HCT116 (cell line): ENCODE measurements around the gene PSMB9. TPM values are rescaled to one million over a fixed set of nuclear protein-coding genes. Genes with fewer than 3 reads are reported as not detected.
"Not testable (repeated sequence)": the region's sequence is repeated elsewhere in the genome, so short reads cannot be mapped to it uniquely, and the experiment has no call there.

ENCODE experiments used
- ATAC-seq: fragments of 200-7000 bp; cut with Tn5 transposase; 2 replicates; pipeline ENCODE4 v1.9.1; 2020; ENCODE audit warnings: mild to moderate bottlenecking, moderate library complexity
- BruUV-seq: library from RNA; stranded (reverse); fragments of 400-500 nt; replicated peaks from 2 replicates; lab custom pipeline; 2021; lab: Mats Ljungman, UMichigan
- CTCF ChIA-PET: fragments of 300-600 bp; sonication (Branson Sonifier 250); formaldehyde crosslinking; loops from one replicate; lab custom pipeline; 2021; ENCODE audit warnings: antibody characterized with exemption; lab: Charles Lee
- POLR2A ChIA-PET: fragments of 300-600, 350-600 bp; sonication (Branson Sonifier 250); formaldehyde crosslinking; loops from one replicate; lab custom pipeline; 2021; ENCODE audit warnings: antibody characterized with exemption; lab: Charles Lee
- RAD21 ChIA-PET, 2 experiments: fragments of 300-600 bp; sonication (Branson Sonifier 250); formaldehyde crosslinking; loops; one replicate each; lab custom pipeline; 2023; ENCODE audit warnings: low total read pairs in 2 of 2; ENCODE audit not compliant: uncharacterized antibody in 2 of 2, unreplicated experiment in 2 of 2, low non-redundant PET in 1 of 2; lab: Charles Lee
- DNase-seq: peaks from one replicate; pipeline ENCODE4 v3.0.0-alpha.2; 2010; ENCODE audit warnings: low read depth, low spot score
- H2AFZ ChIP-seq: fragments of 200-600 bp; shearing (Covaris generic), sonication (generic); 2 replicates; pipeline ENCODE4 v1.6.1; 2017; ENCODE audit warnings: low read depth, mixed run types, mixed read lengths, antibody characterized with exemption, low read length; ENCODE audit not compliant: poor library complexity, severe bottlenecking
- H3K27ac ChIP-seq: 2 replicates; pipeline ENCODE4 v1.5.1; 2012; ENCODE audit warnings: low read depth, low read length
- H3K27me3 ChIP-seq: fragments of 200-600 bp; sonication (generic); 2 replicates; pipeline ENCODE4 v1.6.1; 2016; ENCODE audit warnings: mixed run types, low read length, mixed read lengths; ENCODE audit not compliant: insufficient read depth
- H3K36me3 ChIP-seq, 2 experiments: fragments of 200-500 bp in 1 of 2; fragments of 200-600 bp in 1 of 2; sonication (Bioruptor generic) in 1 of 2; sonication (generic) in 1 of 2; 2 replicates each; pipeline versions ENCODE4 v1.5.1 to v1.6.1; 2014 to 2016; ENCODE audit warnings: low read length in 2 of 2, inconsistent platforms in 1 of 2, mixed read lengths in 1 of 2, mixed run types in 1 of 2; ENCODE audit not compliant: insufficient read depth in 2 of 2, control insufficient read depth in 1 of 2
- H3K4me1 ChIP-seq, 2 experiments: fragments of 200-600 bp in 1 of 2; sonication (generic) in 1 of 2; 2 replicates each; pipeline versions ENCODE4 v1.5.1 to v1.6.1; 2012 to 2017; ENCODE audit warnings: low read length in 2 of 2, inconsistent platforms in 1 of 2, mild to moderate bottlenecking in 1 of 2, mixed read lengths in 1 of 2, mixed run types in 1 of 2, moderate library complexity in 1 of 2; ENCODE audit not compliant: insufficient read depth in 2 of 2, control insufficient read depth in 1 of 2
- H3K4me2 ChIP-seq: fragments of 200-600 bp; sonication (generic); 2 replicates; pipeline ENCODE4 v1.6.1; 2017; ENCODE audit warnings: mixed run types, low read length, mixed read lengths
- H3K4me3 ChIP-seq, 2 experiments: fragments of 200-600 bp in 1 of 2; sonication (generic) in 1 of 2; replicated peaks in 1 of 2; 2 replicates each; pipeline ENCODE4 v1.5.1; 2011 to 2016; ENCODE audit warnings: low read length in 2 of 2, control low read depth in 1 of 2, low read depth in 1 of 2, mild to moderate bottlenecking in 1 of 2, mixed read lengths in 1 of 2, mixed run types in 1 of 2
- H3K79me2 ChIP-seq: fragments of 200-600 bp; sonication (generic); 2 replicates; pipeline ENCODE4 v1.6.1; 2017; ENCODE audit warnings: mild to moderate bottlenecking, mixed run types, low read length, moderate library complexity, mixed read lengths; ENCODE audit not compliant: insufficient read depth
- H3K9ac ChIP-seq: fragments of 200-600 bp; sonication (generic); 2 replicates; pipeline ENCODE4 v1.6.1; 2016; ENCODE audit warnings: low read length, mixed read lengths
- H3K9me2 ChIP-seq: fragments of 200-600 bp; sonication (generic), shearing (Covaris generic); 2 replicates; pipeline ENCODE4 v1.6.1; 2017; ENCODE audit warnings: mixed run types, mild to moderate bottlenecking, moderate library complexity; ENCODE audit not compliant: insufficient read depth
- H3K9me3 ChIP-seq, 2 experiments: fragments of 200-500 bp in 1 of 2; fragments of 200-600 bp in 1 of 2; sonication (Bioruptor generic) in 1 of 2; sonication (generic) in 1 of 2; 2 replicates each; pipeline ENCODE4 v1.6.1; 2014 to 2017; ENCODE audit warnings: low read length in 2 of 2, mixed read lengths in 2 of 2, inconsistent platforms in 1 of 2, low read depth in 1 of 2, mild to moderate bottlenecking in 1 of 2, mixed run types in 1 of 2, moderate library complexity in 1 of 2; ENCODE audit not compliant: control insufficient read depth in 1 of 2, insufficient read depth in 1 of 2
- H4K20me1 ChIP-seq: fragments of 200-600 bp; sonication (generic), shearing (Covaris generic); 2 replicates; pipeline ENCODE4 v1.6.1; 2017; ENCODE audit warnings: mixed run types, mild to moderate bottlenecking, moderate library complexity; ENCODE audit not compliant: insufficient read depth
- CBX3 ChIP-seq: IDR thresholded peaks from 2 replicates; pipeline ENCODE4 v1.6.1; 2012; ENCODE audit warnings: low read depth
- EGR1 ChIP-seq: IDR thresholded peaks from 2 replicates; pipeline ENCODE4 v1.6.1; 2012; ENCODE audit warnings: low read depth
- ELF1 ChIP-seq: IDR thresholded peaks from 2 replicates; pipeline ENCODE4 v1.6.1; 2012; ENCODE audit warnings: low read depth, borderline replicate concordance
- EZH2 ChIP-seq: fragments of 200-600 bp; sonication (generic); IDR thresholded peaks from 2 replicates; pipeline ENCODE4 v1.6.1; 2017; ENCODE audit warnings: antibody characterized with exemption, mixed run types
- JUND ChIP-seq: IDR thresholded peaks from 2 replicates; pipeline ENCODE4 v1.6.1; 2012
- POLR2A ChIP-seq: IDR thresholded peaks from 2 replicates; pipeline ENCODE4 v1.7.0; 2011; ENCODE audit warnings: borderline replicate concordance; ENCODE audit not compliant: insufficient read depth, insufficient read length; ENCODE audit errors: extremely low read depth
- RAD21 ChIP-seq: IDR thresholded peaks from 2 replicates; pipeline ENCODE4 v1.6.1; 2012; ENCODE audit warnings: low read depth, mild to moderate bottlenecking
- REST ChIP-seq: IDR thresholded peaks from 2 replicates; pipeline ENCODE4 v1.6.1; 2012; ENCODE audit warnings: low read depth
- SIN3A ChIP-seq: IDR thresholded peaks from 2 replicates; pipeline ENCODE4 v1.6.1; 2012; ENCODE audit warnings: low read depth
- SP1 ChIP-seq: IDR thresholded peaks from 2 replicates; pipeline ENCODE4 v1.6.1; 2012; ENCODE audit warnings: low read depth
- TCF7L2 ChIP-seq: IDR thresholded peaks from 2 replicates; pipeline ENCODE4 v1.7.0; 2011; ENCODE audit warnings: borderline replicate concordance, inconsistent platforms; ENCODE audit not compliant: insufficient read depth, insufficient read length; ENCODE audit errors: extremely low read depth
- ZFX ChIP-seq: fragments of 450-650 bp; IDR thresholded peaks from 2 replicates; pipeline ENCODE4 v1.6.1; 2017
- ZNF274 ChIP-seq: fragments of 200-500 bp; sonication (Bioruptor generic); IDR thresholded peaks from 2 replicates; pipeline ENCODE4 v1.6.1; 2014; ENCODE audit warnings: mild to moderate bottlenecking, low read depth, low read length, inconsistent platforms
- intact Hi-C: fragments of 100-400 bp; cut with micrococcal nuclease; formaldehyde crosslinking; loops from 2 replicates; pipeline ENCODE4 v1.10.0; 2022
- total RNA-seq: library from RNA; stranded (reverse); gene quantifications from one replicate; pipeline ENCODE4 v1.2.1, GENCODE V29; 2021; ENCODE audit not compliant: unreplicated experiment
- TF ChIP-seq, protein P1 (sequence below): IDR thresholded peaks from 2 replicates; pipeline ENCODE4 v1.6.1; 2012
- TF ChIP-seq, protein P2 (sequence below), 3 experiments: fragments of 200-600 bp in 1 of 3; sonication (generic) in 1 of 3; IDR thresholded peaks in 2 of 3; conservative IDR thresholded peaks in 1 of 3; 2 replicates each; pipeline ENCODE4 v1.5.1; 2012 to 2017; ENCODE audit warnings: low read depth in 2 of 3, low read length in 2 of 3, antibody characterized with exemption in 1 of 3, borderline replicate concordance in 1 of 3, control low read depth in 1 of 3, mild to moderate bottlenecking in 1 of 3, mixed read lengths in 1 of 3, mixed run types in 1 of 3, moderate library complexity in 1 of 3; ENCODE audit not compliant: insufficient read depth in 1 of 3
- TF ChIP-seq, protein P3 (sequence below): IDR thresholded peaks from 2 replicates; pipeline ENCODE4 v1.6.1; 2012

The PSMB9 gene
- total RNA-seq, 1 experiment from 2014 or later, result 8.1 TPM

DNA sequence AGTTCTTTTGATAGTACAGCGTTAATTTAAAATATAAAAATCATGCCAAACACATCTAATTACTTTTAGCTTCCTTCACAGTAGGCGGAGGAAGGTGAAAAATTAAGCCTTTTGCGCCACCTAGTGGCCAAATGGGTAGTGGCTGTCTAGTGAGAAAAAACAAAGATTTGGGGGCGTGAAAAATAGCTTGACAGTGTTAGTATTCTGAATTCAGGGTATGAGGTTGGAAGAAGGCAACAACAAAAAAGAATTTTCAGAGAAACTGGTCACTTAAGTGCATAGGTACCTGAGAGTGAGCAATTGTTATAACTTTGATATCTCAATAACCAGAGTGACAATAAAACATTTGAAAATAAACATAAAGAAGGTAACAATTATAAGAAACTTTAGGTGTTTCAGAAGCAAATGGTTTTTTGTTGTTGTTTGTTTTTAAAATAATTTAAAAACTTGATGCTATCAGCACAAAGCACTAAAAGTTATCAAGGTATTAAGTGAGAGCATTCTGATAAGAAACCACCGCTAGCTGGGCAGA, 14.3 kb downstream of the PSMB9 start:
- Histone ChIP-seq H3K27ac (no peak overlapping the region), H3K4me3 (no peak overlapping the region), H4K20me1 (no peaks in the 10 kb centered on the region), H3K27me3 (no peaks in the 10 kb centered on the region), H3K9ac (no peak overlapping the region), H3K9me3 (no peaks in the 10 kb centered on the region), H3K4me1 (peaks cover 0 to 4% of the 10 kb centered on the region in 2 experiments; a peak in 1 of 4 replicates)
- no TSS peak for BruUV-seq
- CTCF ChIA-PET, result interaction anchor here (0.6 to 6.5 kb wide), 49 partner anchors 9 to 717 kb away, joined by 3 to 189 read pairs (median 5); partner anchors contain the start of genes HLA-DMA, HLA-DMB, PRRT1 and PSMB9
- TF ChIP-seq POLR2A, result no peak
- TF ChIP-seq, protein P1, sequence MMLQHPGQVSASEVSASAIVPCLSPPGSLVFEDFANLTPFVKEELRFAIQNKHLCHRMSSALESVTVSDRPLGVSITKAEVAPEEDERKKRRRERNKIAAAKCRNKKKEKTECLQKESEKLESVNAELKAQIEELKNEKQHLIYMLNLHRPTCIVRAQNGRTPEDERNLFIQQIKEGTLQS, result no peak
- TF ChIP-seq EZH2, result no peak
- no peak for TF ChIP-seq ZNF274
- no peak for TF ChIP-seq SIN3A
- no peak for TF ChIP-seq SP1
- TF ChIP-seq ELF1, result no peak
- TF ChIP-seq REST, result no peak
- no peak for TF ChIP-seq CBX3
- TF ChIP-seq RAD21, result peak; percentile 93
- TF ChIP-seq, protein P2, sequence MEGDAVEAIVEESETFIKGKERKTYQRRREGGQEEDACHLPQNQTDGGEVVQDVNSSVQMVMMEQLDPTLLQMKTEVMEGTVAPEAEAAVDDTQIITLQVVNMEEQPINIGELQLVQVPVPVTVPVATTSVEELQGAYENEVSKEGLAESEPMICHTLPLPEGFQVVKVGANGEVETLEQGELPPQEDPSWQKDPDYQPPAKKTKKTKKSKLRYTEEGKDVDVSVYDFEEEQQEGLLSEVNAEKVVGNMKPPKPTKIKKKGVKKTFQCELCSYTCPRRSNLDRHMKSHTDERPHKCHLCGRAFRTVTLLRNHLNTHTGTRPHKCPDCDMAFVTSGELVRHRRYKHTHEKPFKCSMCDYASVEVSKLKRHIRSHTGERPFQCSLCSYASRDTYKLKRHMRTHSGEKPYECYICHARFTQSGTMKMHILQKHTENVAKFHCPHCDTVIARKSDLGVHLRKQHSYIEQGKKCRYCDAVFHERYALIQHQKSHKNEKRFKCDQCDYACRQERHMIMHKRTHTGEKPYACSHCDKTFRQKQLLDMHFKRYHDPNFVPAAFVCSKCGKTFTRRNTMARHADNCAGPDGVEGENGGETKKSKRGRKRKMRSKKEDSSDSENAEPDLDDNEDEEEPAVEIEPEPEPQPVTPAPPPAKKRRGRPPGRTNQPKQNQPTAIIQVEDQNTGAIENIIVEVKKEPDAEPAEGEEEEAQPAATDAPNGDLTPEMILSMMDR (IDR thresholded peaks at IDR 0.05 in 2 of 3, conservative IDR thresholded peaks at IDR 0.05 in 1 of 3; ENCODE audit: borderline replicate concordance in 1 of 3, insufficient read depth in 1 of 3, low read depth in 2 of 3, low read length in 2 of 3), result peak; percentile 82 to 94 (median 93)
- TF ChIP-seq EGR1, result 0 out of 2 replicates have a peak, but pooled peaks have one; percentile 17
- TF ChIP-seq TCF7L2, result no peak
- TF ChIP-seq ZFX, result no peak
- TF ChIP-seq, protein P3, sequence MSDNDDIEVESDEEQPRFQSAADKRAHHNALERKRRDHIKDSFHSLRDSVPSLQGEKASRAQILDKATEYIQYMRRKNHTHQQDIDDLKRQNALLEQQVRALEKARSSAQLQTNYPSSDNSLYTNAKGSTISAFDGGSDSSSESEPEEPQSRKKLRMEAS, result no peak
- TF ChIP-seq JUND, result no peak
- TF ChIP-seq, all 23 proteins: peak for 3
- H2AFZ ChIP-seq, result peak overlapping the region; percentile 68
- no peaks in the 10 kb centered on the region for H3K36me3 ChIP-seq
- DNase-seq (peak; percentile 63), ATAC-seq (peak; percentile 88)
- peak overlapping the region; percentile 9; the same call in 1 of the 2 replicates for H3K4me2 ChIP-seq
- ChIA-PET POLR2A (interaction anchor here (2.6 to 3.1 kb wide), 2 partner anchors 30 to 103 kb away, joined by 13 to 23 read pairs; partner anchors contain the start of gene TAP2), RAD21 (interaction anchor here (0.6 to 1.9 kb wide), 13 partner anchors 30 to 455 kb away, joined by 3 to 36 read pairs (median 3); partner anchors contain the start of gene TAP2 (in 2 of the 2))
- H3K9me2 ChIP-seq, result 0 out of 2 replicates have a peak, but pooled peaks cover 5% of the 10 kb centered on the region
- intact Hi-C loops, result loop anchor here (1.0 to 5.0 kb wide), 6 partner anchors 30 to 454 kb away; partner anchors contain the start of gene TAP2
- no peaks in the 10 kb centered on the region for H3K79me2 ChIP-seq

DNA sequence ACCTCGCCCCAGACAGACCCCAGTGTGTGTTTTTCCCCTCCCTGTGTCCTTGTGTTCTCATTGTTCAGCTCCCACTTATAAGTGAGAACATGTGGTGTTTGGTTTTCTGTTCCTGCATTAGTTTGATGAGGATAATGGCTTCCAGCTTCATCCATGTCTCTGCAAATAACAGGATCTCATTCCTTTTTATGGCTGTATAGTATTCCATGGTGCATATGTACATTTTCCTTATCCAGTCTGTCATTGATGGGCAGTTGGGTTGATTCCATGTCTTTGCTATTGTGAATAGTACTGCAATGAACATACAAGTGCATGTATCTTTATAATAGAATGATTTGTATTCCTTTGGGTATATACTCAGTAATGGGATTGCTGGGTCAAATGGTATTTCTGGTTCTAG, 20.0 kb downstream of the PSMB9 start:
- DNase-seq, RAD21 ChIA-PET, CTCF ChIA-PET, H3K4me1 ChIP-seq, intact Hi-C loops, H3K36me3 ChIP-seq, ATAC-seq, H3K79me2 ChIP-seq, H3K27ac ChIP-seq, H3K4me2 ChIP-seq, BruUV-seq, H3K9ac ChIP-seq, H2AFZ ChIP-seq, H3K9me3 ChIP-seq, H3K4me3 ChIP-seq, H3K27me3 ChIP-seq, POLR2A ChIA-PET, H4K20me1 ChIP-seq, H3K9me2 ChIP-seq: not testable (repeated sequence)
